Fibroblast of skin of right quadriceps (primary cell): Measurements from ENCODE around the gene PDE4D.
A peak's percentile ranks its signal among the peaks of the same experiment; 100 is the strongest.
"Not testable (repeated sequence)": the region's sequence is repeated elsewhere in the genome, so short reads cannot be mapped to it uniquely, and the experiment has no call there.

Experiments used
- DNase-seq: peaks from one replicate; pipeline ENCODE4 v3.0.0-alpha.2; 2013

The PDE4D gene

GRCh38 chr5:59600998-59601397 is 292.5 kb downstream of the PDE4D start:
- no peak for DNase-seq

DNA sequence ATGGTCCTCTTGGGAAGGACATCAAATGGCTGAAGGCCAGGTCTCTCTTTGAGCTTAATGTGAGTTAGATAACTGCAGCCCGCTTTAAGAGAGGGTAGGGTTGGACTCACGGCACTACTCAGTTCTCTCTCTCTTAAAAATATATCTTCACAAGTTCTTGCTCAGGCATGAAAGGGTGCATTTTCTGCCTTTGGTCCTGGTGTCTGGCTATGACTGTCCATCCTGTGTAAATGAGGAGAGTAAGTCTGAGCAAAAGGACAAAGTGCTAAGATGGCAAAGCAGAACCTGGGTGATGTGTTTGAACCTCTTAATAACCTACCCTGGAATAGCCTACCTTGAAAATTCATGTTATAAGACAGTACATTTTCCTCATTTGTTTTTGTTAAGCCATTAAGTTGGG is 293.4 kb downstream of the PDE4D start:
- DNase-seq = no peak

DNA sequence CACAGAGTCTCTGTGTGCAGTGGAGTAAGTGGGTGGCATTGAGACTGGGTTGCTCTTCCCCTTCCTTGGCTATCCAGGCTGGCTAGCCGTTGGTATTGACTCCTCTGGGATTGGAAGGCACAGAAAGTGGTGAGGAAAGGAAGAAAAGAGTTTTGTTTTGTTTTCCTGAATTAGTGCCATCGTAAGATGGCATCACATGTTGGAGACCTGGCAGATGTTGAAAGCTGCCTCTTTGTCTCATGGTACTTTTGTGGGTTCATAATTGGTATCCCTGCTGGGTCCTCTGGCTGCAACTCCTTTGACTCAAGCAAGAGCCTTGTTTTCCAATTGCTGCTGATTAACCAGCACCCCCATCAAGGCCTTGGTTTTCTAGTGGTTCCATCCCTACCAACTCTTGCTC is 293.8 kb downstream of the PDE4D start:
- DNase-seq = no peak

GRCh38 chr5:59598547-59598874 is 295.0 kb downstream of the PDE4D start:
- no peak for DNase-seq

DNA sequence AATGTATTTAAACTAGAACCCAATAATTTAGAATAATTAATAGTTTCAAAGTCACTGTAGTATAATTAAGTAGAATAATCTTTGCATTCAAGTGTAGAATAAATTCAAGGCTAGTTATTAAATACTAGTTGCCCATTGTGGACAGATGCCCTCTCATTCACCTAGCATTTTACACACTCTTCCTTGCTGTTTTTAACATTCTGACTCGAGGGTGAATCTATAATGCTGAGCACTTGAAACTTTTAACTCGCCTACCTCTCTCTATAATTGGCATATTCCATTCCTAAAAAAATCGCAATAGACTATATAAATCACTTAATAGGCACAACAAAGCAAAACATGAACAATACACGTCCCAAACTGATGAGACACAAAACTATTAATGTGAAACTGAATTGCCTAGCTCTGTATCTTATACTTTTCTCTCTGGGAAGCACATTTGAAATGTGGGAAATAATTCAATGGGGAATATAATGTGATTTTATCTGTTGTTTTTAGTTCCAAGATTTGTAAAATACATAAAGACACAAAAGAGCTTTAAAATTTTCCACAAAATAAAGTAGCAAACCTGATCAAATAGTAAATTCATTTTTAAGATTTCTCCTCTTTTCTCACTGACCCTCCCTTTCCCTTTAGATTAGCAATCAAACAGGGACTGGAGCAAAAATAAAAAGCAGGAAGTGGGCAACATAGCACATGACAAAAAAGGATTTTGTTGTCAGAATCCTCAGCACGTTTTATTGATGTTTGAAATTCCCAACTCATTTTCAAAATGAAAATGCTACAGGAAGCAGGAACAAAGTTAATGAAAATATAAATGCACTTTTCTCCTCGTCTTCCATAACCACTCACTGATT is 295.6 kb downstream of the PDE4D start:
- no peak for DNase-seq

DNA sequence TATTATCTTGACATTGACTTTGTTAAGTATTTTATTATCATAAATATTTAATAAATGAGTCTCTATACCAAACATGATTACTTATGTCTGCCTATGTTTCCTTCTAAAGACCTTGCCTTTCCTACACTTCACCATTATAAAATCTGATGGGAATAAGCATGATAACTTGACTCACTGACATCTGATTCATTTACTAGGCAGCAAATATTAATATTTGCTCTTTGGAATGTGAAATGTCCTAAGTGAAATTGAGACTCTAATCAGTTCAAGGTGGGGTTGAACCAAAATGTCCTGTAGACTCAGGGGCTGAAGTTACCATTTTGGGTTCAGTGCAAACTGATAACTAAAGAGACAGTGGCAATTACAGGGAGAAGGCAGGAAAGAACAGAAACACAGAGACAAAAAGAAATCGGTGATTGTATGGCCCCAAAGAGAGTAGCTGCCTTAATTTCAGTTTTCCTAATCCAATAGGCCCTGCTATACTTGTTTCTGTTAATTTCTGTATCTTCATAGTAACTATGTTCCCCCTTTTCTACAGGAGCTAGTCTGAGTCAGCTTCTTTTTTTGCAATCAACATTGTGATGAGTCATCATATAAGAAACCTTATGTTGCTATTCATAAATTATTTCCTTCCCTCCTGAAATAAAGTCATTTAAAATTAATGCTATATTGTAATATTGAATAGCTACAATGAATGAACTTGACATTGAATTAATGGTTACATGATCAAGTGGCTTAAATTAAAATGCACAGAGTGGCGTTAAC is 296.8 kb downstream of the PDE4D start:
- peak; percentile 74 for DNase-seq

DNA sequence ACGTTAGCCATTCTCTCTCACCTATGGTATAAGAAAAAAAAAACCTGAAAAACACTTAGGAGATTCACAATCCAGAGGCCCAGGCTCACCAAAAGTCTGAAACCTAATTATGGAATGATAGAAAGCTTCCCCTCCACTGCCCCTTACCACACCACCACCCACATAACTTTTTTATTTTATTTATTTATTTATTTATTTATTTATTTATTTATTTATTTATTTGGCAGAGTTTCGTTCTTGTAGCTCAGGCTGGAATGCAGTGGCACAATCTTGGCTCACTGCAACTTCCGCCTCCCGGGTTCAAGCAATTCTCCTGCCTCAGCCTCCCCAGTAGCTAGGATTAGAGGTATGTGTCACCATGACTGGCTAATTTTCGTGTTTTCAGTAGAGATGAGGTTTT is 299.4 kb downstream of the PDE4D start:
- not testable (repeated sequence) for DNase-seq

DNA sequence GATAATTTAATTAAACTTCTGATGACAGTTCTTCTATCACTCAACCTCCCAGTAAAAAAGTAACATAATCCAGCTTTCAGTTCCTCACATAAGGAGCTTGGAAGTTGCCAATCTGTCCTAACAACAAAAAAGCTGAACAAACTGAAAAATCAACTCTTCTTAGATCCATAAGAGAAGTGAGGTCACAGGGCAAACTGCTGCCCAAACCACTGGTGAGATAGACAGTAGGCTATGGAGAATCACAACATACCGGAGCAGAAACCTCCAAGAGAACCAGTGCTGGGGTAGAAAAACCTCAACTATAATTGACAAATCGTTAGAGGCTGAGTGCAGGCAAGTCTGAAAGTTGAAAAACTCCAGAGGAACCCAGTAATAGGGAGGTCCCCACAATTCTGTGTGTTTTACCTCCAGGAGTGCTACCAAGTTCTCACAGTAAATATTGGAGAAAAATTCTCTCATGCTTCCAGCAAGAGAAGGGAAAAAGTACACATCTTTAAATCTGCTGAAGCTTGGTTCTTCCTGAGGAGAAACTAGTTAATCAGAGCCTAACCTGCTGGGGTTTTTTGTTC is 300.0 kb downstream of the PDE4D start:
- no peak for DNase-seq

DNA sequence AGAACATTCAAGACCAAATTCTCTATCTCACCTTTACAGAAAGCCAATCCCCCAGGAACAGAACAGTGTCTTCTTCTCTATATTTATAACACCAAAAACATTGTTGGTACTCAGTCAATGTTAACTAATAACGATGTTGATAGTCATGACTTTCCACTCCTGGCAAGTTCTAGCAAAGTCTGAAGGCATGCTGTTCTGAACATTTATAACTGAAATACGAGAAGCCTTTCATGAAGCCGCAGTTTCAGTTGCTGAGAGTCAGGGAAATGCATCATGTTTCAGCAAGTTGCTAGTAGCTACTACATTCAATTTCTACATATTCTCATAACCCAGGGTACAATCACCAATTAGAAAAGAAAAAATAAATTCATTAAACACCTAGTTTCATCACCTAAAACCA is 301.4 kb downstream of the PDE4D start:
- DNase-seq = peak; percentile 68

DNA sequence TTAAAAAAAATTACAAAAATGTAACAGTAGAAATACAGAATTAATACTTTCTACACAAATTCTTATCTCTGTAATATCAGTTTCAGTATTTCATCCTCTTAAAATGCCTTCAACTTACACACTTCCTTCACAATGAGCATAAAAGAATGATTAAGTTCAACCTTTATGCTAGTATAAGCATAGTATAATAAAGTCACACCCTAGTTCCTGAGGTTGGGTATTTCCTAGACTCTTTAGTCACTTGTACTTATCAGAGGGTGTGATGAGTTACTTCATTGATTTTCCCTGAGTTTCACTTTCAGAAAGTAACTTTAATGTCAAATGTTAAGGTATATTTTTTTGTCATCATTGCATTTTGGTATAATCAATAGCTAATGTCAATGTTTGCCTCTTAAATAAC is 302.4 kb downstream of the PDE4D start:
- DNase-seq = no peak

DNA sequence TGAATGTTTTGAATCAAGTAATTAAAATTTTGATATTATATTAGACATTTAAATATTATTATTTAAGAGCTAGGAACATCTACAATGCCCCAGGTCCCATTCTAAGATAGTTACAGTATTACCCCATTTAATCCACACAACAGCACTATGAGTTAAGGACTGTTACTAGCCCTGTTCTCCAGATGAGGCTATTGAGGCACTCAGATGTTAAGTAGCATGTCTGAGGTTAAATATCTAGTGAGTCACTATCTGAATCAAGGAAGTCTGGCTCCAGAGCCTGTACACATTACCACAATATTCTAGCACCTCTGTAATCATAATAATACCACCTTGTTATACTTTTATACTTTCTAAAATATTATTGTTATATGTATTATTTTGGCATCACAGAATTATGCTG is 304.6 kb downstream of the PDE4D start:
- DNase-seq = peak; percentile 56

- peak; percentile 81 for DNase-seq
These were observed 305.8 kb downstream of the PDE4D start for GRCh38 chr5:59587489-59588337.

- DNase-seq = peak; percentile 15
These were observed 306.7 kb downstream of the PDE4D start for GRCh38 chr5:59586841-59587240.

- DNase-seq = no peak
These were observed 308.4 kb downstream of the PDE4D start for GRCh38 chr5:59584858-59585846.

DNA sequence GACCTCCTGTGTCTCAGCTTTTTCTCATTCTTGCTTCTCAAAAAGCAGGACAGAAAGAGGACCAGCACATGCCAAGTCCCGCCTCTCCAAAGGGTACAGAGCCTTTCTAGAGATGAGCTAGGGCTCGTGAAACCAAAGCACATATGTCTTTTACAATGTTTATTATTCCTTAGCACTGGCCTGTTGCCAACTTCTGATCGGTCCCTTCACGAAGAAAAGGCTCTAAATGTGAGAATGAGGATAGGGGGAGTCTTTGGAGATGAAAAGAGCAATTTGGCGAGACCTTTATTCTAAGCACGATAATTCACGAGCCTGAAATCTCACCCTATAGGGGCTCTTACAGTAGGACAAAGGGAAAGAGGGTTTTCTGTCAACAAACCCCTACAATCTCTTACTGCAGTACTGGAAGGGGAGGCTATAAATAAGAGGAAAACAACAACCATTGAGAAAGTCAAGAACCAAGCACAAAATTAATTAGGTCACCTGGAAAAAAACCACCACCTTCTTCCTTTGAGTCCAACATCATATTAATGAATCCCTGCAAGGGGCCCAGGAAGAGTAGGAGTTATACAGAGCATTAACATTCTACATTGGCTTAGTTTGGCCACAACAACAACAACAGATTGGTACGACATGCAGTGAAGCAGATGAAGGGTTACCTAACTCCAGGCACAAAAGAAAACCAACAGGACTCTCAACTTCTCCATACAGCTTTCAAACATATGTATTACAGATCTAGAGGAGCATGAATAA is 309.5 kb downstream of the PDE4D start:
- no peak for DNase-seq

DNA sequence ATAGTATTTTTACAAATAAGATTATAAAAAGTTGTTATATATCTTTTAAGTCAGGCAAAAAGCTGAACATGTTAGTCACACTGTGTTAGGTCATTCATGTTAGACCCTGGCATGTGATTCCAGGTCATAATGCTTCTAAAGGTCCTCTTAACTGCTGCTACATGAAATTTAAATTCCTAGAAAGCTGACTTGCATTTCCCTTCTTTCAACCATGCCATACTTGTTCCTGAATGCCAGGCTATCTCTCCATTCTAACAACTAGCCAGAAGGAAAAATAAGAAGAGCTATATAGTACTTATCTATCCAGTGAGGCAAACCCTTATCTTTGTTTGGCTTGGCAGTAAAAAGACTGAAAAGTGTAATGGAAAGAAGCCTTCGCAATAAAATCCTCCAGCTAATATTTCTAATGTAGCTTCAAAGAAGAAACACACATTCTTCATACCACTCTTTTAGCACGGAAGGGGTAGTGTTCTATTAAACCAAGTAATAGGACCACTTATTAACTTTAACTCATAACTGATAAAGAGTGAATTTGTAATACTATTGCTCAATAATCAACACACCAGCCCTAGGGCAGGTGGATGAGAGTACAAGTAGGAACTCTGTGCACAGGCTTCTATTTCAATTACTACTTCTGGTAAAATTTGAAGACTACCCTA is 310.2 kb downstream of the PDE4D start:
- no peak for DNase-seq

- no peak for DNase-seq
These were observed 310.8 kb downstream of the PDE4D start for GRCh38 chr5:59582746-59583145.

GRCh38 chr5:59579824-59580167 is 313.7 kb downstream of the PDE4D start:
- no peak for DNase-seq

DNA sequence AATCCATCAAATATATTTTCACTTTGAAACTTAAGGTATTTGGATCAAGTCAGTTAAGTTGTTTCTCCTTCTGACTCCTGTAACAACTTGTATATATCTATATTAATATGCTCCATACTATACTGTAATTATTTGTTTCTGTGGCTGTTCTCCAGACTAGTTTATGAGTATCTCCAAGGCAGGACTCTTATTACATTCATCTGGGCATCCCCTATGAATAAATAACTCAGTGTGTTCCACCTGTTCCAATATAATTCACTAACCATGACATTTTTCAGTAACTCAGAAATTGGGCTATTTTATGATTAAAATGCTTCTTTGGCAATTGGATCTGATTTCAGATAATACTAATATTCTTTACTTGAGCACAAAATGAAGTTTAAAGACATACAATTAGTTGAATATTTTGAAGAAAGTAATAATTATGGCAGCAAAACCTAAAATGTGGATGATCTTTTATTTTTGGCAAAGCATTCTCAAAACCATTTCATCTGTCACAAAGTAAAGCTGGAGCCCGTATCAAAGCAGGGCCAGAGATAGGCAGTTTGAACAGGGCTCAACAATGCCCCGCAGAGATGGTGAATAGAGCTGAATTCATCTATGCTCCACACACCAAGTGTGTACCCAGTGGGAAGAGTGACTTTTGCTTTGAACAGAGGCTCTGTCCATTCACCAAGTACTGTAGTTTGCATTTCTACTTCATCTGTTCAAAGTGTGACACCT is 314.3 kb downstream of the PDE4D start:
- DNase-seq = no peak

- no peak for DNase-seq
These were observed 316.0 kb downstream of the PDE4D start for GRCh38 chr5:59577485-59577884.
